HG02943 (cell line): ENCODE measurements around the gene PRKAG2.
A peak's percentile ranks its signal among the peaks of the same experiment; 100 is the strongest.

Experiments
- ATAC-seq: cut with Tn5 transposase; IDR thresholded peaks from one replicate; pipeline ENCODE4 v1.9.1; 2021; ENCODE audit warnings: mild to moderate bottlenecking, low read depth, moderate library complexity; ENCODE audit not compliant: unreplicated experiment

Gene PRKAG2

GRCh38 chr7:151776876-151777494 lies 99.9 kb downstream of the PRKAG2 start:
- no peak for ATAC-seq

- no peak for ATAC-seq
Measured at GRCh38 chr7:151776446-151776845, 100.5 kb downstream of the PRKAG2 start.

- no peak for ATAC-seq
Measured at GRCh38 chr7:151775547-151776443, 101.1 kb downstream of the PRKAG2 start.

GRCh38 chr7:151774951-151775350 lies 102.0 kb downstream of the PRKAG2 start:
- ATAC-seq, result no peak

GRCh38 chr7:151773797-151774196 lies 103.1 kb downstream of the PRKAG2 start:
- ATAC-seq, result no peak

- no peak for ATAC-seq
Measured at GRCh38 chr7:151770232-151770631, 106.7 kb downstream of the PRKAG2 start.

- ATAC-seq, result no peak
Measured at GRCh38 chr7:151769188-151769821, 107.6 kb downstream of the PRKAG2 start.

- ATAC-seq, result no peak
Measured at GRCh38 chr7:151768805-151769187, 108.1 kb downstream of the PRKAG2 start.

- no peak for ATAC-seq
Measured at GRCh38 chr7:151767557-151767956, 109.4 kb downstream of the PRKAG2 start.

GRCh38 chr7:151764056-151764920 lies 112.6 kb downstream of the PRKAG2 start:
- ATAC-seq, result no peak

GRCh38 chr7:151763420-151763984 lies 113.4 kb downstream of the PRKAG2 start:
- no peak for ATAC-seq

- ATAC-seq, result no peak
Measured at GRCh38 chr7:151762583-151763245, 114.2 kb downstream of the PRKAG2 start.

- ATAC-seq, result no peak
Measured at GRCh38 chr7:151761957-151762356, 115.0 kb downstream of the PRKAG2 start.

GRCh38 chr7:151761231-151761630 lies 115.7 kb downstream of the PRKAG2 start:
- no peak for ATAC-seq

GRCh38 chr7:151759591-151760042 lies 117.3 kb downstream of the PRKAG2 start:
- ATAC-seq, result peak; percentile 72

- ATAC-seq, result no peak
Measured at GRCh38 chr7:151758622-151759540, 118.0 kb downstream of the PRKAG2 start.

- ATAC-seq, result no peak
Measured at GRCh38 chr7:151757274-151757673, 119.6 kb downstream of the PRKAG2 start.

- no peak for ATAC-seq
Measured at GRCh38 chr7:151756866-151757265, 120.0 kb downstream of the PRKAG2 start.
